GM12874 (cell line): ENCODE data around the gene IL4R.

ENCODE experiments used
- CTCF ChIP-seq: IDR thresholded peaks from 2 replicates; pipeline ENCODE4 v1.5.1; 2011; ENCODE audit warnings: low read depth, mild to moderate bottlenecking, control low read depth, low read length, moderate library complexity; ENCODE audit not compliant: insufficient read depth

IL4R gene

GRCh38 chr16:27291722-27292240, 22.0 kb upstream of the IL4R start:
- TF ChIP-seq CTCF, result no peak

GRCh38 chr16:27293343-27293742, 20.4 kb upstream of the IL4R start:
- no peak for TF ChIP-seq CTCF

- TF ChIP-seq CTCF, result no peak
Observed at GRCh38 chr16:27298132-27298531, 15.6 kb upstream of the IL4R start.

GRCh38 chr16:27301236-27301861, 12.4 kb upstream of the IL4R start:
- TF ChIP-seq CTCF, result no peak

GRCh38 chr16:27302126-27302525, 11.6 kb upstream of the IL4R start:
- no peak for TF ChIP-seq CTCF

- no peak for TF ChIP-seq CTCF
Observed at GRCh38 chr16:27303256-27304100, 10.3 kb upstream of the IL4R start.

- TF ChIP-seq CTCF, result no peak
Observed at GRCh38 chr16:27304102-27304501, 9.7 kb upstream of the IL4R start.
